Mucosa of rectum (tissue), 2 donors: ENCODE data around the gene CCDC83.

Source experiments
- H3K27ac ChIP-seq, 2 donors: one replicate each; pipeline ENCODE4 v1.7.0; 2013; ENCODE audit warnings: inconsistent platforms in 2 of 2, low read depth in 2 of 2, low read length in 2 of 2
- H3K27me3 ChIP-seq, 2 donors: one replicate each; pipeline ENCODE4 v1.7.0; 2013; ENCODE audit warnings: low read length in 2 of 2; ENCODE audit not compliant: control insufficient read depth in 2 of 2, insufficient read depth in 2 of 2
- H3K36me3 ChIP-seq, 2 donors: one replicate each; pipeline ENCODE4 v1.7.0; 2013; ENCODE audit warnings: low read length in 2 of 2; ENCODE audit not compliant: control insufficient read depth in 2 of 2, insufficient read depth in 2 of 2
- H3K4me1 ChIP-seq, 2 donors: one replicate each; pipeline ENCODE4 v1.7.0; 2013; ENCODE audit warnings: low read length in 2 of 2, mild to moderate bottlenecking in 1 of 2; ENCODE audit not compliant: control insufficient read depth in 2 of 2, insufficient read depth in 2 of 2
- H3K4me3 ChIP-seq, 2 donors: one replicate each; pipeline ENCODE4 v1.7.0; 2013; ENCODE audit warnings: low read length in 2 of 2
- H3K9ac ChIP-seq, 2 donors: one replicate each; pipeline ENCODE4 v1.7.0; 2013; ENCODE audit warnings: low read length in 2 of 2, low read depth in 1 of 2, mild to moderate bottlenecking in 1 of 2
- H3K9me3 ChIP-seq, 2 donors: one replicate each; pipeline ENCODE4 v1.7.0; 2013; ENCODE audit warnings: low read length in 2 of 2; ENCODE audit not compliant: control insufficient read depth in 2 of 2
- donor health status: healthy.
- donor health status: Normal muscosa, but diverticular disease.

The CCDC83 gene

GRCh38 chr11:85855341-85855656 is at the start of gene CCDC83:
TSS of gene CCDC83 (plus strand) at chr11:85855383. CDS start at chr11:85865124, 9,741 bp downstream.
- Histone ChIP-seq H3K36me3 (no peaks in the 10 kb centered on the region), H3K9me3 (no peaks in the 10 kb centered on the region), H3K27me3 (no peaks in the 10 kb centered on the region), H3K4me3 (peak within 1 kb of the TSS; percentile 90 to 94), H3K27ac (peak within 1 kb of the TSS; percentile 77 to 87), H3K9ac (peak within 1 kb of the TSS; percentile 91 to 92), H3K4me1 (peaks cover 3 to 4% of the 10 kb centered on the region in 2 donors)

- Histone ChIP-seq H3K4me1 (peaks cover 14 to 26% of the 10 kb centered on the region in 2 donors), H3K9me3 (no peaks in the 10 kb centered on the region), H3K4me3 (no peak overlapping the region), H3K27ac (no peak overlapping the region), H3K9ac (no peak overlapping the region), H3K36me3 (peaks cover 0 to 2% of the 10 kb centered on the region in 2 donors), H3K27me3 (no peaks in the 10 kb centered on the region)
Measured at GRCh38 chr11:85805387-85805786, 49.8 kb upstream of the CCDC83 start.

GRCh38 chr11:85806016-85806415 is 49.2 kb upstream of the CCDC83 start:
- no peak overlapping the region for H3K4me3 ChIP-seq
- no peak overlapping the region for H3K9ac ChIP-seq

GRCh38 chr11:85806876-85807275 is 48.3 kb upstream of the CCDC83 start:
- H3K9me3 ChIP-seq, result no peaks in the 10 kb centered on the region
- H3K27me3 ChIP-seq, result no peaks in the 10 kb centered on the region
- H3K4me3 ChIP-seq, result peak overlapping the region in 1 of 2 donors; percentile 2
- no peak overlapping the region for H3K27ac ChIP-seq
- peaks cover 0 to 2% of the 10 kb centered on the region in 2 donors for H3K36me3 ChIP-seq
- H3K4me1 ChIP-seq, result peaks cover 20 to 30% of the 10 kb centered on the region in 2 donors
- no peak overlapping the region for H3K9ac ChIP-seq

More at GRCh38 chr11:85806016-85806415, 49.2 kb upstream of the CCDC83 start:
- Histone ChIP-seq H3K27me3 (no peaks in the 10 kb centered on the region), H3K4me1 (peaks cover 14 to 23% of the 10 kb centered on the region in 2 donors), H3K36me3 (peaks cover 0 to 2% of the 10 kb centered on the region in 2 donors), H3K9me3 (no peaks in the 10 kb centered on the region), H3K27ac (no peak overlapping the region)

- H3K4me1 ChIP-seq, result peaks cover 29 to 48% of the 10 kb centered on the region in 2 donors
- no peaks in the 10 kb centered on the region for H3K27me3 ChIP-seq
- H3K9me3 ChIP-seq, result no peaks in the 10 kb centered on the region
- peaks cover 0 to 2% of the 10 kb centered on the region in 2 donors for H3K36me3 ChIP-seq
- H3K9ac ChIP-seq, result peak overlapping the region; percentile 48 to 89
- H3K27ac ChIP-seq, result peak overlapping the region; percentile 75 to 76
- H3K4me3 ChIP-seq, result peak overlapping the region; percentile 77 to 85
Measured at GRCh38 chr11:85809191-85809590, 46.0 kb upstream of the CCDC83 start.

- Histone ChIP-seq H3K9ac (peak overlapping the region; percentile 48 to 89), H3K4me1 (peaks cover 35 to 53% of the 10 kb centered on the region in 2 donors), H3K36me3 (no peaks in the 10 kb centered on the region), H3K27me3 (no peaks in the 10 kb centered on the region), H3K9me3 (no peaks in the 10 kb centered on the region), H3K27ac (peak overlapping the region; percentile 75 to 76), H3K4me3 (peak overlapping the region; percentile 77 to 85)
Measured at GRCh38 chr11:85809863-85810262, 45.3 kb upstream of the CCDC83 start.

- peak overlapping the region; percentile 77 to 85 for H3K4me3 ChIP-seq
Measured at GRCh38 chr11:85810521-85810870, 44.7 kb upstream of the CCDC83 start.

GRCh38 chr11:85810871-85811611 is 44.1 kb upstream of the CCDC83 start, which contains the start of gene SYTL2:
TSS of gene SYTL2 (minus strand) at chr11:85811141. CDS start at chr11:85757725, 53,416 bp downstream.
- peak within 1 kb of the TSS; percentile 77 to 85 for H3K4me3 ChIP-seq
- H3K27me3 ChIP-seq, result no peaks in the 10 kb centered on the region
- no peaks in the 10 kb centered on the region for H3K9me3 ChIP-seq
- peak within 1 kb of the TSS; percentile 52 to 89 for H3K9ac ChIP-seq
- H3K36me3 ChIP-seq, result no peaks in the 10 kb centered on the region
- H3K27ac ChIP-seq, result peak within 1 kb of the TSS; percentile 75 to 76
- peaks cover 35 to 55% of the 10 kb centered on the region in 2 donors for H3K4me1 ChIP-seq

More at GRCh38 chr11:85810521-85810870, 44.7 kb upstream of the CCDC83 start:
- Histone ChIP-seq H3K9me3 (no peaks in the 10 kb centered on the region), H3K9ac (peak overlapping the region; percentile 48 to 89), H3K36me3 (no peaks in the 10 kb centered on the region), H3K4me1 (peaks cover 35 to 55% of the 10 kb centered on the region in 2 donors), H3K27ac (peak overlapping the region; percentile 75 to 76), H3K27me3 (no peaks in the 10 kb centered on the region)

GRCh38 chr11:85811624-85812023 is 43.6 kb upstream of the CCDC83 start:
- Histone ChIP-seq H3K4me3 (peak overlapping the region; percentile 60 to 67), H3K27me3 (no peaks in the 10 kb centered on the region), H3K9me3 (no peaks in the 10 kb centered on the region), H3K4me1 (peaks cover 33 to 53% of the 10 kb centered on the region in 2 donors), H3K27ac (peak overlapping the region; percentile 67 to 75), H3K36me3 (no peaks in the 10 kb centered on the region), H3K9ac (peak overlapping the region; percentile 42 to 52)

- peak overlapping the region; percentile 78 to 79 for H3K27ac ChIP-seq
- no peaks in the 10 kb centered on the region for H3K36me3 ChIP-seq
- H3K27me3 ChIP-seq, result no peaks in the 10 kb centered on the region
- no peak overlapping the region for H3K4me3 ChIP-seq
- H3K4me1 ChIP-seq, result peaks cover 31 to 49% of the 10 kb centered on the region in 2 donors
- H3K9me3 ChIP-seq, result no peaks in the 10 kb centered on the region
- H3K9ac ChIP-seq, result no peak overlapping the region
Measured at GRCh38 chr11:85813721-85814120, 41.5 kb upstream of the CCDC83 start.
